GM23338 (cell line): ENCODE measurements around the gene SYT17. TPM values are rescaled to one million over a fixed set of nuclear protein-coding genes. Genes with fewer than 3 reads are reported as not detected.
A peak's percentile ranks its signal among the peaks of the same experiment; 100 is the strongest.

Experiments used
- ATAC-seq: fragments of 200-7000 bp; cut with Tn5 transposase; 3 replicates; pipeline ENCODE4 v1.9.1; 2020
- DNase-seq: peaks from one replicate; pipeline ENCODE4 v3.0.0-alpha.2; 2015; ENCODE audit warnings: low spot score
- H2AFZ ChIP-seq: fragments of 200-600 bp; sonication (generic); 2 replicates; pipeline ENCODE4 v1.8.0; 2016; ENCODE audit warnings: antibody characterized with exemption, mild to moderate bottlenecking, moderate library complexity
- H3F3A ChIP-seq: fragments of 200-600 bp; sonication (generic); replicated peaks from 2 replicates; pipeline ENCODE4 v1.8.0; 2017; ENCODE audit warnings: antibody characterized with exemption, mixed run types, low read depth
- H3K27ac ChIP-seq: fragments of 200-600 bp; sonication (generic); 2 replicates; pipeline ENCODE4 v1.6.1; 2016; ENCODE audit warnings: low read depth
- H3K27me3 ChIP-seq: fragments of 200-600 bp; sonication (generic); 2 replicates; pipeline ENCODE4 v1.8.0; 2016; ENCODE audit warnings: mild to moderate bottlenecking, mixed run types, moderate library complexity; ENCODE audit not compliant: insufficient read depth
- H3K36me3 ChIP-seq: fragments of 200-600 bp; sonication (generic); 2 replicates; pipeline ENCODE4 v1.8.0; 2016; ENCODE audit warnings: mild to moderate bottlenecking; ENCODE audit not compliant: insufficient read depth
- H3K4me1 ChIP-seq: fragments of 200-600 bp; sonication (generic); 2 replicates; pipeline ENCODE4 v1.8.0; 2016; ENCODE audit warnings: mild to moderate bottlenecking, moderate library complexity; ENCODE audit not compliant: insufficient read depth
- H3K4me2 ChIP-seq: fragments of 200-600 bp; sonication (generic); 2 replicates; pipeline ENCODE4 v1.7.1; 2017; ENCODE audit warnings: mixed run types
- H3K4me3 ChIP-seq: fragments of 200-600 bp; sonication (generic); 2 replicates; pipeline ENCODE4 v1.6.1; 2016; ENCODE audit warnings: mixed run types
- H3K79me2 ChIP-seq: fragments of 200-600 bp; sonication (generic); replicated peaks from 2 replicates; pipeline ENCODE4 v1.8.0; 2017; ENCODE audit warnings: mild to moderate bottlenecking; ENCODE audit not compliant: insufficient read depth
- H3K9me2 ChIP-seq: fragments of 200-600 bp; sonication (generic); 2 replicates; pipeline ENCODE4 v1.8.0; 2017; ENCODE audit not compliant: insufficient read depth
- H4K20me1 ChIP-seq: fragments of 200-600 bp; sonication (generic); replicated peaks from 2 replicates; pipeline ENCODE4 v1.8.0; 2017; ENCODE audit warnings: mild to moderate bottlenecking; ENCODE audit not compliant: insufficient read depth
- H3K27ac Mint-ChIP-seq: 2 replicates; pipeline ENCODE4 v1.8.0; 2020; ENCODE audit warnings: inconsistent platforms, mild to moderate bottlenecking, moderate library complexity, mixed read lengths
- H3K27me3 Mint-ChIP-seq: 3 replicates; pipeline ENCODE4 v1.8.0; 2022; ENCODE audit warnings: low read depth, mild to moderate bottlenecking, moderate library complexity, mixed read lengths, inconsistent platforms; ENCODE audit not compliant: insufficient read depth, poor library complexity
- H3K36me3 Mint-ChIP-seq: 3 replicates; pipeline ENCODE4 v1.8.0; 2021; ENCODE audit warnings: low read depth, mild to moderate bottlenecking, inconsistent platforms, moderate library complexity, mixed read lengths
- H3K4me1 Mint-ChIP-seq: 3 replicates; pipeline ENCODE4 v1.8.0; 2020; ENCODE audit warnings: mild to moderate bottlenecking, inconsistent platforms, mixed read lengths
- H3K4me3 Mint-ChIP-seq: 3 replicates; pipeline ENCODE4 v1.8.0; 2021; ENCODE audit warnings: moderate library complexity, mild to moderate bottlenecking, inconsistent platforms, mixed read lengths
- H3K9me3 Mint-ChIP-seq: 3 replicates; pipeline ENCODE4 v1.8.0; 2020; ENCODE audit warnings: moderate library complexity, mild to moderate bottlenecking, inconsistent platforms, mixed read lengths
- CREB1 ChIP-seq: fragments of 250-450 bp; sonication (Bioruptor Pico); IDR thresholded peaks from 2 replicates; pipeline ENCODE4 v1.5.0; 2020; ENCODE audit warnings: low read depth, mild to moderate bottlenecking, moderate library complexity
- ETS1 ChIP-seq: IDR thresholded peaks from 2 replicates; pipeline ENCODE4 v1.6.1; 2016; ENCODE audit warnings: antibody characterized with exemption
- EZH2 ChIP-seq: fragments of 200-600 bp; sonication (generic); IDR thresholded peaks from one replicate; pipeline ENCODE4 v1.8.0; 2017; ENCODE audit warnings: antibody characterized with exemption, mild to moderate bottlenecking, low read depth; ENCODE audit not compliant: unreplicated experiment
- EZH2phosphoT487 ChIP-seq: fragments of 200-600 bp; sonication (generic); IDR thresholded peaks from one replicate; pipeline ENCODE4 v1.8.1; 2018; ENCODE audit warnings: antibody characterized with exemption; ENCODE audit not compliant: unreplicated experiment
- JUNB ChIP-seq: IDR thresholded peaks from one replicate; pipeline ENCODE4 v1.6.1; 2016; ENCODE audit warnings: antibody characterized with exemption; ENCODE audit not compliant: unreplicated experiment
- NANOG ChIP-seq: IDR thresholded peaks from 2 replicates; pipeline ENCODE4 v1.6.1; 2016; ENCODE audit warnings: antibody characterized with exemption, borderline replicate concordance
- POLR2AphosphoS5 ChIP-seq: IDR thresholded peaks from 2 replicates; pipeline ENCODE4 v1.6.1; 2016; ENCODE audit warnings: antibody characterized with exemption, low read depth
- REST ChIP-seq: IDR thresholded peaks from one replicate; pipeline ENCODE4 v1.6.1; 2018; ENCODE audit warnings: antibody characterized with exemption; ENCODE audit not compliant: unreplicated experiment
- STAT1 ChIP-seq: IDR thresholded peaks from one replicate; pipeline ENCODE4 v1.6.1; 2016; ENCODE audit warnings: antibody characterized with exemption; ENCODE audit not compliant: unreplicated experiment
- ZNF114 ChIP-seq: fragments of 250-450 bp; sonication (Bioruptor Pico); IDR thresholded peaks from 2 replicates; pipeline ENCODE4 v1.5.0; 2020; ENCODE audit warnings: mild to moderate bottlenecking, moderate library complexity
- ZNF331 ChIP-seq: fragments of 250-450 bp; sonication (Bioruptor Pico); IDR thresholded peaks from 2 replicates; pipeline ENCODE4 v1.5.0; 2020; ENCODE audit warnings: low read depth, mild to moderate bottlenecking, moderate library complexity
- ZNF462 ChIP-seq: fragments of 250-450 bp; sonication (Bioruptor Pico); IDR thresholded peaks from 2 replicates; pipeline ENCODE4 v1.5.0; 2020; ENCODE audit warnings: mild to moderate bottlenecking, moderate library complexity
- polyA plus RNA-seq: library from polyadenylated mRNA; unstranded; fragments of >200 nt; fragmentation: Nextera tagmentation; extraction: Ambion mirVana; gene quantifications from 2 replicates; pipeline ENCODE4 v1.2.1, GENCODE V29; 2016
- total RNA-seq: library from RNA; depleted of rRNA; stranded (reverse); fragments of >200 nt; shearing (Covaris generic); gene quantifications from 2 replicates; pipeline ENCODE4 v1.2.3, GENCODE V29; 2014
- TF ChIP-seq, protein P1 (sequence below), 2 experiments: fragments of 200-600 bp in 1 of 2; sonication (generic) in 1 of 2; conservative IDR thresholded peaks; 2 replicates each; pipeline versions ENCODE4 v1.5.1 to v1.6.1; 2016 to 2017; ENCODE audit warnings: antibody characterized with exemption in 2 of 2, low read depth in 2 of 2, mild to moderate bottlenecking in 2 of 2, moderate library complexity in 1 of 2

Gene SYT17
- total and polyA plus RNA-seq, 2 experiments from 2014 or later: 5.3 to 9.5 TPM

DNA sequence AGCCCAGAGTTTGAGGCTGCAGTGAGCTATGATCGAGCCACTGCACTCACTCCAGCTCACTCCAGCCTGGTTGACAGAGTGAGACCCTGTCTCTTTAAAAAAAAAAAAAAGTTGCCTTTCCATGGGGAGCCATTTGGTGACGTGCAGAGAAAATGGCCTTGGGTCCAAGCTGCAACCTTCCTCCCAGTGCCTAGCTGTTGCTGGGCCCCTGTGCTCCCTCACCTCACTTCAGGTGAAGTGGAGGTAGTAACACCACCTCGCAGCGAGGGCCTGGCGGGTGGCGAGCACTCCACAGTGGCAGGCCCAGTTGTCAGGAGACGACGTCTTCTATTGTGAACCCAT is 17.4 kb downstream of the SYT17 start:
- TF ChIP-seq JUNB (no peak), ZNF114 (no peak), POLR2AphosphoS5 (no peak), NANOG (no peak), ETS1 (no peak), ZNF462 (CRISPR knock-in tag) (no peak), STAT1 (no peak), CREB1 (CRISPR knock-in tag) (no peak), EZH2phosphoT487 (no peak), ZNF331 (CRISPR knock-in tag) (no peak), EZH2 (no peak), REST (no peak)
- TF ChIP-seq, protein P1, sequence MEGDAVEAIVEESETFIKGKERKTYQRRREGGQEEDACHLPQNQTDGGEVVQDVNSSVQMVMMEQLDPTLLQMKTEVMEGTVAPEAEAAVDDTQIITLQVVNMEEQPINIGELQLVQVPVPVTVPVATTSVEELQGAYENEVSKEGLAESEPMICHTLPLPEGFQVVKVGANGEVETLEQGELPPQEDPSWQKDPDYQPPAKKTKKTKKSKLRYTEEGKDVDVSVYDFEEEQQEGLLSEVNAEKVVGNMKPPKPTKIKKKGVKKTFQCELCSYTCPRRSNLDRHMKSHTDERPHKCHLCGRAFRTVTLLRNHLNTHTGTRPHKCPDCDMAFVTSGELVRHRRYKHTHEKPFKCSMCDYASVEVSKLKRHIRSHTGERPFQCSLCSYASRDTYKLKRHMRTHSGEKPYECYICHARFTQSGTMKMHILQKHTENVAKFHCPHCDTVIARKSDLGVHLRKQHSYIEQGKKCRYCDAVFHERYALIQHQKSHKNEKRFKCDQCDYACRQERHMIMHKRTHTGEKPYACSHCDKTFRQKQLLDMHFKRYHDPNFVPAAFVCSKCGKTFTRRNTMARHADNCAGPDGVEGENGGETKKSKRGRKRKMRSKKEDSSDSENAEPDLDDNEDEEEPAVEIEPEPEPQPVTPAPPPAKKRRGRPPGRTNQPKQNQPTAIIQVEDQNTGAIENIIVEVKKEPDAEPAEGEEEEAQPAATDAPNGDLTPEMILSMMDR (conservative IDR thresholded peaks at IDR 0.05; ENCODE audit: low read depth in 2 of 2): no peak
- Histone ChIP-seq H3K27me3 (no peaks in the 10 kb centered on the region), H3K4me1 (peaks cover 9% of the 10 kb centered on the region), H3K79me2 (no peaks in the 10 kb centered on the region), H3K4me2 (peak overlapping the region; percentile 63; the same call in 1 of the 2 replicates), H3K9me2 (no peaks in the 10 kb centered on the region), H3F3A (no peaks in the 10 kb centered on the region), H4K20me1 (no peaks in the 10 kb centered on the region), H3K36me3 (no peaks in the 10 kb centered on the region), H3K4me3 (no peak overlapping the region), H2AFZ (no peak overlapping the region), H3K27ac (no peak overlapping the region)
- ATAC-seq (peak; percentile 27; the same call in 2 of the 3 replicates), DNase-seq (no peak)
- Mint-ChIP-seq H3K36me3 (peaks cover 15% of the 10 kb centered on the region; the same call in 2 of the 3 replicates), H3K4me1 (peaks cover 19% of the 10 kb centered on the region), H3K4me3 (no peak overlapping the region), H3K27ac (0 out of 2 replicates have a peak overlapping the region, but pooled peaks have one; percentile 59), H3K27me3 (peaks cover 6% of the 10 kb centered on the region), H3K9me3 (peaks cover 4% of the 10 kb centered on the region; the same call in 1 of the 3 replicates)
